Activated T-helper 1 cell treated with anti-CD3 and anti-CD28 coated beads, Interleukin-12 subunit alpha, Interleukin-12 subunit beta, Interleukin-2, Interleukin-4 antibody, amounts not matched to agents 30 ng/mL and 10 ng/mL and 1 ng/mL, durations not matched to agents 14 hours and 24 hours and 36 hours (primary cell): ENCODE results near the gene ADD1. TPM values are rescaled to one million over a fixed set of nuclear protein-coding genes. Genes with fewer than 3 reads are reported as not detected.
"Not testable (repeated sequence)": the region's sequence is repeated elsewhere in the genome, so short reads cannot be mapped to it uniquely, and the experiment has no call there.

Experiments used
- DNase-seq: peaks from one replicate; pipeline ENCODE4 v3.0.0; 2021; ENCODE audit warnings: low spot score
- H3K27ac Mint-ChIP-seq: one replicate; pipeline ENCODE4 v1.8.0; 2021; ENCODE audit warnings: mild to moderate bottlenecking, mixed read lengths
- H3K27me3 Mint-ChIP-seq: one replicate; pipeline ENCODE4 v1.8.0; 2022; ENCODE audit warnings: mild to moderate bottlenecking, moderate library complexity, mixed read lengths; ENCODE audit not compliant: insufficient read depth
- H3K36me3 Mint-ChIP-seq: one replicate; pipeline ENCODE4 v1.8.0; 2021; ENCODE audit warnings: low read depth, mixed read lengths
- H3K4me1 Mint-ChIP-seq: one replicate; pipeline ENCODE4 v1.8.0; 2021; ENCODE audit warnings: low read depth, mixed read lengths
- H3K4me3 Mint-ChIP-seq: one replicate; pipeline ENCODE4 v1.8.0; 2021; ENCODE audit warnings: mild to moderate bottlenecking, moderate library complexity, mixed read lengths
- H3K9me3 Mint-ChIP-seq: one replicate; pipeline ENCODE4 v1.8.0; 2021; ENCODE audit warnings: mixed read lengths
- intact Hi-C: fragments of 100-400 bp; cut with micrococcal nuclease; formaldehyde crosslinking; loops from one replicate; pipeline ENCODE4 v1.15.1; 2024
- total RNA-seq: library from RNA; stranded (reverse); gene quantifications from 2 replicates; pipeline ENCODE4 v1.2.3, GENCODE V29; 2022

Gene ADD1
- total RNA-seq, 1 donor from 2014 or later = 200 TPM

DNA sequence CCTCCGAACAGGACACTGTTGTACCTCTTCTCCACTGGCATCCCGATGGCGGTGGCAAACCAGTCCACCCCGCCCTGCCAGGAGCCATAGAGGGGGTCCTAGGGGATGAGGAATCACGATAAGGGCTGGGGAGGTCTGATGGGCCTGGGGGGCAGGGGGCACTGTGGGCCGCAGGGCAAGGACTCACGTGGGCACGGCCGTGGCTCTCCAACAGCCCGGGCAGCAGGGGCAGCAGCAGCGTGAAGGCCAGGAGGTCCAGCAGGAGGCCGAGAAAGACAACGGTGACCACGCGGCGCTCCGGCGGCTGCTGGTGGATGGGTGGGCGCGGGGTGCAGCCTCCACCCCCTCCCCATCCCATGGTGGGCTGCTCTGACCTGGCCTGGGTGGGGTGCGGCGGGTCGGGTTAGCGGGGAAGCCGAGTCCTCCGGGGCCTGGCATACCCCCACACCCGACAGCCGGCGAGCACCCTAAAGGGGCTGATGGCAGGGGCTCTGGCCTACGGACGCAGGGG is 90.0 kb downstream of the ADD1 start:
- Mint-ChIP-seq H3K9me3 (no peaks in the 10 kb centered on the region), H3K36me3 (peaks cover 35% of the 10 kb centered on the region), H3K4me3 (peak overlapping the region; percentile 97), H3K4me1 (peaks cover 42% of the 10 kb centered on the region), H3K27me3 (no peaks in the 10 kb centered on the region), H3K27ac (peak overlapping the region; percentile 95)
- intact Hi-C loops = loop anchor here (1.0 to 10.0 kb wide), 3 partner anchors 169 to 669 kb away; partner anchors contain the start of genes CFAP99, MXD4 and ZFYVE28
- DNase-seq = no peak

DNA sequence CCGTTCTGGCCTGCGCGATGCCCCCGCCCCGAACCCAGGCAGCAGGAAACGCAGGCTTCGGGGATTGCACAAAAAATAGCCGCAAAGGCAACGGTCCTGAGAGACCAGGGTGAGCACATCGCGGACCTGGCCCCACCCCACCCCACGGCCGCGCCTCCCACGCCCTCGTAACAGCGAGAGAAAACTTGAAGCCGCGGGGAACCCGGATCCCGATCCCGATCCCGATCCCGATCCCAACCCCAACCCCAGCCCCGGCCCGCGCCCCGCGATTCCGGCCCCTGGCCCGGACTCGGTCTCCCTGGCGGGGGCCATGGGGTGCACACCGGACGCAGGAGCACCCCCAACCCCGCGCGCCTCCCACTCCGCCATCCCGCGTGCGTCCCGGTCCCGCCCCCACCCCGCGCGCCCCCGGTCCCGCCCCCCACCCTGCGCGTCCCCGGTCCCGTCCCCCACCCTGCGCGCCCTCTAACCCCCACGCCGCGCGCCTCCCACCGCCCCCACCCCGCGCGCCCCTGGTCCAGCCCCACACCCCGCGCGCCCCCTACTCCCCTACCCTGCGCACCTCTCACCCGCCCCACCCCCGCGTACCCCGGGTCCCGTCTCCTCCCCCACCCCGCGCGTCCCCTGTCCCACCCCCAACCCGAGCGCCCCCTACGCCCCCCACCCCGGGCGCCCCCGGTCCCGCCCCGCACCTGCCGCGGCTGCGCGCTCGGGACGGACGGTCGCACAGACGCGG is 90.6 kb downstream of the ADD1 start:
- H3K27ac Mint-ChIP-seq = peak overlapping the region; percentile 44
- intact Hi-C loops = loop anchor here (1.0 to 10.0 kb wide), 3 partner anchors 170 to 669 kb away; partner anchors contain the start of genes CFAP99, MXD4 and ZFYVE28
- peak overlapping the region; percentile 97 for H3K4me3 Mint-ChIP-seq
- peaks cover 36% of the 10 kb centered on the region for H3K36me3 Mint-ChIP-seq
- no peaks in the 10 kb centered on the region for H3K9me3 Mint-ChIP-seq
- H3K27me3 Mint-ChIP-seq = no peaks in the 10 kb centered on the region
- H3K4me1 Mint-ChIP-seq = peaks cover 48% of the 10 kb centered on the region
- DNase-seq = no peak

DNA sequence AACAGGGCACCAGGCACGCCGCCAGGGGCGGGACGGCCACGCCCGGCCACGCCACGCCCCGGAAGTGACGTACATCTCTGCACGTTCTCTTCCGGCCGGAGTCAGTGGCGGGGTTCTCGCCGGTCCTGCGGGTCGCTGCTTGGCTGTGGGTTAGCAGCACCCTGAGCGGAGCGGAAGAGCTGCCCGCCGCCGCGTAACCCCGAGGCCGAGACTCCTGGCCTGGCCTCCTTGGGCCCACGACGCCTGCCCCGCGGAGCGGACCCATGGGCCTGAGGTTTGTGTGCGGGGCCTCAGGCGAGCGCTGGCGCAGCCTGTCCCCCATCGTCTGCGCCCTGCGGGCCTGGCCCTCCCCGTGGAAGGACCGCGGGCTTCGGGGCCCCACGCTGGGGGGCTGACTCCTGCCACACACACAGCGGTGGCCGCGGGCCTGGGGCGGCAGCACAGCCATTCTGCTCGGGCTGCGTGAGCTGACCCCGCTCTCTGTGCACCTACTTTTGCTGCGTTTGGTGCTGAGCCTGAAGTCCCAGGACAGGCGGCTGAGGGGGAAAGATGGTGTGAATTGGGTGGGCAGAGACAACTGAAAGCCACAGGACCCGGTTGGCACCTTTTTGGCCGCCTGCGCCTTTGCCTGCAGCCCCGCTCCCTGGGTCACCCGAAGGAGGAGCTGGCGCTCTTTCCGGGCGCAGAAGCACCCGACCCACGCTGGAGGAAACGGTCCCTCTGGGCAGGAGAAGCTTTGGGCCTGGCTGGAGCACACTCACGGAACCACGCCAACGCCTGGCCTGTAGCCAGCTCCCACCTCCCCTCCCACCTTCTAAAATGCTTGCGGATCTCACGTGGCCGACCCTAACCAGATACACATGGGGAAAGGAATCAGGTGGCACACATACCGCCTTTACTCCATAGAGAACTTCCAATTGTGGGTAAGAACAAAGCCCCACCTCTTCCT is 91.4 kb downstream of the ADD1 start:
- Mint-ChIP-seq H3K27ac (peak overlapping the region; percentile 87), H3K4me3 (peak overlapping the region; percentile 94), H3K4me1 (peaks cover 49% of the 10 kb centered on the region), H3K27me3 (no peaks in the 10 kb centered on the region), H3K9me3 (no peaks in the 10 kb centered on the region), H3K36me3 (peaks cover 44% of the 10 kb centered on the region)
- peak; percentile 95 for DNase-seq
- intact Hi-C loops = loop anchor here (1.0 to 10.0 kb wide), 3 partner anchors 171 to 670 kb away; partner anchors contain the start of genes CFAP99, MXD4 and ZFYVE28

DNA sequence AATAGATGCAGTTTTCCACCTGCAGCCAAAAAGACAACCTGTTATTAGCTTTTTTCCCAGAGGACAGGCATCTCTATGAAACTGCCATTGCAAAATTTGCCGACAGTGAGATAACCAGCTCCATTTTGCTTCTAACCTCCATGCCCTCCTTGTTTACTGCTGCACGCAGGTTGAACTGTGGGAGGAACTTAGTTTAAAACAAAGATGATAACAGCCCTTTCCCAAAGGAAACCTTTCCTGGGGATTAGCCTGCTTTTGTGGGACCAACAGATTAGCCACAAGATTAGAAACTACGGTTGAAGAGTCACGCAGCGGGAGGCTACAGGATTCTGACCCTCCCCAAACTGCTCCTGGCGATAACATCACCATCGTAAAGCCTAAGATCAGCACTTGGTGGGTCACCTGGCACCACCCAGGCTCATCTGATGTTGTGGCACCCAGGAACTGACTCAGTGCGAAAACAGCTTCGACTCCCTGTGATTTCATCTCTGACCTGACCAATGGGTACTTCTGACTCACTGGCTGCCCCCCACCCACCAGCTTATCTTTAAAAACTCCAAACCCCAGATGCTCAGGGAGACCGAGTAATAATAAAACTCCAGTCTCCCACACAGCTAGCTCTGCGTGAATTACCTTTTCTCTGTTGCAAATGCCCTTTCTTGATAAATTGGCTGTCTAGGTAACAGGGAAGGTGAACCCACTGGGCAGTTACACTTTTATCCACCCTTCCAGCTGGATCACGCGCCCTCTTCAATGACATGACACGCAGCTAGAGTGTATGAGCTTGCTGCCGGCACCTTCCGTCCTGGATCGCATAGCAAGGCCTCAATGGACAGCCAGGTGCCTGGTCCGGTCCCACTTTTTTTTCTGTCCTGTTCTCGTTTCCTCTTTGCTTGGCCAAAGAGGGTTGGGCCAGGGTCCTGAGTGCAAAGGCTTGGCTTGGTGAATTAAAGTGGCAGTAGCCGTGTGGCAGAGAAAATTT is 92.4 kb downstream of the ADD1 start:
- peaks cover 49% of the 10 kb centered on the region for H3K4me1 Mint-ChIP-seq
- no peak for DNase-seq
- H3K9me3 Mint-ChIP-seq = no peaks in the 10 kb centered on the region
- peak overlapping the region; percentile 94 for H3K4me3 Mint-ChIP-seq
- peaks cover 54% of the 10 kb centered on the region for H3K36me3 Mint-ChIP-seq
- intact Hi-C loops = loop anchor here (1.0 to 10.0 kb wide), 8 partner anchors 18 to 671 kb away; partner anchors contain the start of genes ADD1, CFAP99, FAM193A and MXD4
- no peaks in the 10 kb centered on the region for H3K27me3 Mint-ChIP-seq
- H3K27ac Mint-ChIP-seq = peak overlapping the region; percentile 87

DNA sequence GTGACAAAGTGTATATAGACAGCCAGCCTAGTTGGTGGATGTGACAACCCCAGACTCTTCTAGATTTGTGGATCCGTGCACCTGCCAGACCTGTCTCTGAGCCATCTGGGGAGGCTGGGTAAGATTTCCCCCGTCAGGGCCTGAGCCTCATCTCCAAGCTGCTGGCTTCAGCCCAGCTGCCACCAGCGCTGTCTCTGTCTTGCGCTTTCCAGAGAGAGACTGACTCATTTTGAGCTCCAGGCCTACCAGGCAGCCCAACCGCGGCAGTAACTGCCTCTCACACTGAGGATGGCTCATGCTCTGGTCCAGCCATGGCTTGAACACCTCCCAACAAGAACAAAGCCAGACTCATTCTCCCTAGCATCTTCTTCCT is 93.1 kb downstream of the ADD1 start:
- H3K27me3 Mint-ChIP-seq = no peaks in the 10 kb centered on the region
- peaks cover 46% of the 10 kb centered on the region for H3K4me1 Mint-ChIP-seq
- no peak for DNase-seq
- peak overlapping the region; percentile 87 for H3K27ac Mint-ChIP-seq
- no peaks in the 10 kb centered on the region for H3K9me3 Mint-ChIP-seq
- intact Hi-C loops = loop anchor here (1.0 to 10.0 kb wide), 8 partner anchors 18 to 672 kb away; partner anchors contain the start of genes ADD1, CFAP99, FAM193A and MXD4
- peak overlapping the region; percentile 94 for H3K4me3 Mint-ChIP-seq
- H3K36me3 Mint-ChIP-seq = peaks cover 52% of the 10 kb centered on the region

DNA sequence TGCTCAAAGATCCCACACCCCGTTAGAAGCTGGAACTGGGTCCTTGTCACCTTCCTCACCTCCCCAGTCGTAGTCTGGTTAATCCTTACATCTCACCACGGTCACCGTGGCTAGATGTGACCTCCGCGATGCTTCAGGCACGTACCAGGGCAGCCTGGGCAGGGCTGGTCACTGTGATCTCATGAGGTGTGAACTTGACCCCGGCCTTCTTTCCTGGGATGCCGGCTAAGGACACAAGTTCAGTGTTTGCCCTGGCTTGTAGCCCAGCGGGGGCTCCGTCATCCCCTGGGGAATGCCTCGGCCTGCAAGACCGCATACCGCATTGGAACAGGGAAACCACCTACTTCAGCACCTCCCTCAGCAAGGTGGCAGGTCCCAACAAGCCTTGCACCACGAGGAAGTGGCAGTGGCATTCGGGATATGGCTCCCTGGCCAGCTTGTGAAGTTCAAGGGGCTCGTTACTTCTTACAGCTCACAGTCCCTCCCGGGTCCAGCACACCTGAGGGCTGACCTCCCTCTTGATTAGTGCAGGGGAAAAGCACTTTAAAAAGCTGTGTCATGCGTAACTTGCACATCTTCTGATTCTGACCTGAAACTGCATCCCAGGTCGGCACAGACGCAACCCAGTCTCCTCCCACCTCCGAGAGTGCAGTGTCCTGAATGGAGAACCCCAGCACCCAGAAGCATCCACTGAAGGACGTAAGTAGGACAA is 93.7 kb downstream of the ADD1 start:
- no peak for DNase-seq
- Mint-ChIP-seq H3K27me3 (no peaks in the 10 kb centered on the region), H3K27ac (peak overlapping the region; percentile 87), H3K9me3 (no peaks in the 10 kb centered on the region), H3K4me3 (peak overlapping the region; percentile 94), H3K36me3 (peaks cover 51% of the 10 kb centered on the region), H3K4me1 (peaks cover 41% of the 10 kb centered on the region)
- intact Hi-C loops = loop anchor here (2.0 to 10.0 kb wide), 4 partner anchors 95 to 673 kb away; partner anchors contain the start of genes ADD1, CFAP99, MXD4 and TNIP2

DNA sequence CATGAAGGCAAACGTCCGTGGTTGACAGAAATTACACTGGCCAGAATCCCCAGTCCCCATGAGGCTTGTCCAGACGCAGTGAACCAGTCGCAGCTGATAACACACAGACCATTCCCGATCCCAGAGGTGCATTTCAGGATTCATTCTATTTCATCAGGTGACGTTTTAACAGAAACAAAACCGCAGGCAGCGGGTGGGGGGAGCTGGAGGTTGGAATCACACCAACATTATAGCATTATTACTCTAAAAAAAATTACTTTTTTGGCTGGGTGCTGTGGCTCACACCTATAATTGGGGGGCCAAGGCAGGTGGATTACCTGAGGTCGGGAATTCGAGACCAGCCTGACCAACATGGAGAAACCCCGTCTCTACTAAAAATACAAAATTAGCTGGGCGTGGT is 94.3 kb downstream of the ADD1 start:
- Mint-ChIP-seq H3K4me3 (no peak overlapping the region), H3K27me3 (no peaks in the 10 kb centered on the region), H3K36me3 (peaks cover 54% of the 10 kb centered on the region), H3K27ac (peak overlapping the region; percentile 34), H3K4me1 (peaks cover 39% of the 10 kb centered on the region), H3K9me3 (no peaks in the 10 kb centered on the region)
- intact Hi-C loops = loop anchor here (2.0 to 10.0 kb wide), 4 partner anchors 95 to 673 kb away; partner anchors contain the start of genes ADD1, CFAP99, MXD4 and TNIP2
- DNase-seq = no peak

DNA sequence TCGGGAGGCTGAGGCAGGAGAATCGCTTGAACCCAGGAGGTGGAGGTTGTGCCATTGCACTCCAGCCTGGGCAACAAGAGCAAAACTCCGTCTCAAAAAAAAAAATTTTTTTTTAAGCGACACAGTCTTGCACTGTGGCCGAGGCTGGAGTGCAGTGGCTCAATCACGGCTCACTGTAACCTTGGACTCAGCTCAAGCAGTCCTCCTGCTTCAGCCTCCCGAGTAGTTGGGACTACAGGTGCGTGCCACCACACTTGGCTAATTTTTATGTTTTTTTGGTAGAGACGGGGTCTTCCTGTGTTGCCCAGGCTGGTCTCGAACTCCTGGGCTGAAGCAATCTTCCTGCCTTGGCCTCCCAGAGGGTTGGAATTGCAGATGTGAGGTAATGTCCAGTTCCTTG is 94.8 kb downstream of the ADD1 start:
- not testable (repeated sequence) for DNase-seq, H3K4me3 Mint-ChIP-seq, H3K9me3 Mint-ChIP-seq, H3K27me3 Mint-ChIP-seq
- peaks cover 36% of the 10 kb centered on the region for H3K4me1 Mint-ChIP-seq
- intact Hi-C loops = loop anchor here (10.0 kb wide), 2 partner anchors 524 to 674 kb away; partner anchors contain the start of genes CFAP99, MXD4 and ZFYVE28
- H3K27ac Mint-ChIP-seq = peak overlapping the region; percentile 72
- H3K36me3 Mint-ChIP-seq = peaks cover 53% of the 10 kb centered on the region

DNA sequence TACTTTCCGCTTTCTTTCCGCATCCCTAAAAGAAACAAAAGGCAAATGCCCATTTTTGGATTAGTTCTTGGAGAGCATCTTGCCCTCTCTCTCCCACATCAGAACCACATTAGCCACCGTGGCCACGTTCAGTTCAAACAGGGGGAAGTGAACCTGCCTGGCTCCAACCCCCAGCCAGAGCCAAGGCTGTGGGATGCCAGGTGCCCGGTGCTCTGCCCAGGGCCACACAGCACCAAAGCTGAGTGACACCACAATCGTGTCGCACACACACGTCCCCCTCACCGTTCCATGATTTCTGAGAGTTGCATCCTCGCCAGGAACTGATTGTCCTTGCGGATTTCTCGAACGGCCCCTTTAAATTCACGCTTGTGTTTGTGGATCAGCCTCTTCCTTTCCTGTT is 95.3 kb downstream of the ADD1 start:
- peak overlapping the region; percentile 42 for H3K4me3 Mint-ChIP-seq

DNA sequence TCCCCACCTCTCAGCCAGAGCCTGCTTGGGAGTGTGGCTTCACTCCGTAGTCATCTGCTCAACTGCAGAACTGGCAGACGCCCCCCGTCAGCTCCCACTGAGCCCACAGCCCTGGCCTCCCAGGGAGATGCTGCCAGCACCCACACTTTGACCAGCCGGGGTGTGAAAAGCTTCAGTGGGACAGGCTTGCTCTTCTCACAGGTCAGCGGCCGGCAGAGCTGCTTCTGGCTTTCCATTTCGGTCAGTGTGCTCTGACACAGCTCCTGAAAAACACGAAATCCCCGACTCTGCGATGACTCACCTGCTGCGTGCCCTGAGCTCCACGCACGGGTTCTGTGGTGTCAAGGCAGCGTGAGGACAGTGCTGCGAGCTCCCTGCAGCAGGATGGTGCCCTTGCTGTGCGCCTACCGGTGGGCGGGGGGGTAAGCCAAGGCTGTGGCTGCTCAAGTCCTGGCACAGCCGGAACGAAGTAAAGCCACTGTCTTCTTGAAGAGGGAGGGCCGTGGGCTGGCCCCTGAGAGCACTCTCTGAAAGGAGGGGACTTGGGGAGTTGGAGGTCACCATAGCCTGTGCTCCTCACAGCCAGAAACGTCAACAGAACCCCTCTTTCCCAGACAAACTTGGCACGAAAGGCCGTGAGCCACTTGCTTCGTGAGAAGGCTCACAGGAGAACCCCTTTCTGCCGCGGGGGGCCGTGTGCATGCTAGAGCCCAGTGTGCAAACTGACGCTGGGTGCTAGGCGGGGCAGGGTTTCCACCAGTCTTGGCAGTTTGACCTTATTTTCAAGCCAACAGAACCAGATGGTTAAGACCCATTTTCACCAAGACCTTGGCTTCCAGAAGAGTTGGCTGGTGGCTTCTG is 96.0 kb downstream of the ADD1 start:
- no peak for DNase-seq
- peaks cover 41% of the 10 kb centered on the region for H3K4me1 Mint-ChIP-seq
- H3K36me3 Mint-ChIP-seq = peaks cover 59% of the 10 kb centered on the region
- intact Hi-C loops = loop anchor here (10.0 kb wide), 2 partner anchors 525 to 675 kb away; partner anchors contain the start of genes CFAP99, MXD4 and ZFYVE28
- H3K9me3 Mint-ChIP-seq = no peaks in the 10 kb centered on the region
- no peaks in the 10 kb centered on the region for H3K27me3 Mint-ChIP-seq
- peak overlapping the region; percentile 72 for H3K27ac Mint-ChIP-seq
- peak overlapping the region; percentile 42 for H3K4me3 Mint-ChIP-seq

More for the DNA sequence above, 95.3 kb downstream of the ADD1 start:
- H3K36me3 Mint-ChIP-seq = peaks cover 56% of the 10 kb centered on the region
- peak overlapping the region; percentile 72 for H3K27ac Mint-ChIP-seq
- intact Hi-C loops = loop anchor here (10.0 kb wide), 2 partner anchors 524 to 674 kb away; partner anchors contain the start of genes CFAP99, MXD4 and ZFYVE28
- H3K4me1 Mint-ChIP-seq = peaks cover 38% of the 10 kb centered on the region
- H3K9me3 Mint-ChIP-seq = no peaks in the 10 kb centered on the region
- no peaks in the 10 kb centered on the region for H3K27me3 Mint-ChIP-seq
- no peak for DNase-seq
